Endodermal cell (in vitro differentiated cells): Measurements from ENCODE around the gene HIF1A. TPM values are rescaled to one million over a fixed set of nuclear protein-coding genes. Genes with fewer than 3 reads are reported as not detected.
A peak's percentile ranks its signal among the peaks of the same experiment; 100 is the strongest.

Source experiments
- DNase-seq: peaks from one replicate; pipeline ENCODE4 v3.0.0-alpha.2; 2017
- H3K27ac ChIP-seq: 2 replicates; pipeline ENCODE4 v1.5.1; 2013; ENCODE audit warnings: mild to moderate bottlenecking, low read depth, low read length, moderate library complexity
- H3K27me3 ChIP-seq: 2 replicates; pipeline ENCODE4 v1.6.1; 2013; ENCODE audit warnings: mild to moderate bottlenecking, low read length, moderate library complexity; ENCODE audit not compliant: insufficient read depth, control insufficient read depth, poor library complexity, severe bottlenecking
- H3K36me3 ChIP-seq: 2 replicates; pipeline ENCODE4 v1.7.0; 2013; ENCODE audit warnings: mild to moderate bottlenecking, low read length, moderate library complexity; ENCODE audit not compliant: control insufficient read depth, insufficient read depth
- H3K4me1 ChIP-seq: one replicate; pipeline ENCODE4 v1.7.0; 2013; ENCODE audit warnings: low read length; ENCODE audit not compliant: control insufficient read depth, insufficient read depth
- H3K4me3 ChIP-seq: 2 replicates; pipeline ENCODE4 v1.5.1; 2013; ENCODE audit warnings: mild to moderate bottlenecking, low read length, moderate library complexity
- H3K9ac ChIP-seq: 2 replicates; pipeline ENCODE4 v1.6.1; 2013; ENCODE audit warnings: mild to moderate bottlenecking, low read length, moderate library complexity; ENCODE audit not compliant: poor library complexity, severe bottlenecking; ENCODE audit errors: extremely low read depth
- H3K9me3 ChIP-seq: 2 replicates; pipeline ENCODE4 v1.6.1; 2013; ENCODE audit warnings: mild to moderate bottlenecking, low read length, moderate library complexity; ENCODE audit not compliant: control insufficient read depth
- H3K27ac Mint-ChIP-seq: 2 replicates; pipeline ENCODE4 v1.8.0; 2020; ENCODE audit warnings: mixed read lengths
- H3K27me3 Mint-ChIP-seq: 2 replicates; pipeline ENCODE4 v1.8.0; 2021; ENCODE audit warnings: mild to moderate bottlenecking, mixed read lengths; ENCODE audit not compliant: insufficient read depth
- H3K36me3 Mint-ChIP-seq: 2 replicates; pipeline ENCODE4 v1.8.0; 2020; ENCODE audit warnings: low read depth, mixed read lengths
- H3K4me1 Mint-ChIP-seq: 2 replicates; pipeline ENCODE4 v1.8.0; 2020; ENCODE audit warnings: mixed read lengths
- H3K4me3 Mint-ChIP-seq: 2 replicates; pipeline ENCODE4 v1.8.0; 2020; ENCODE audit warnings: mild to moderate bottlenecking, moderate library complexity, mixed read lengths
- H3K9me3 Mint-ChIP-seq: 2 replicates; pipeline ENCODE4 v1.8.0; 2020; ENCODE audit warnings: mild to moderate bottlenecking, mixed read lengths
- WGBS, 2 experiments: methylation state at CpG; one replicate each; pipeline versions ENCODE4 v1.1.5 to v1.1.7; 2013; ENCODE audit warnings: missing lambda C conversion rate in 2 of 2, mixed read lengths in 1 of 2; ENCODE audit not compliant: insufficient coverage in 1 of 2, insufficient read length in 1 of 2; 5-methylcytosine and 5-hydroxymethylcytosine counted together
- total RNA-seq, 2 donors: library from RNA; stranded (reverse); fragmentation: NEBNext Ultra II Directional in 1 of 2; extraction: Animal tissue kit (Norgen Biotek cat#: 25700) in 1 of 2; gene quantifications; 2 replicates in 1 of 2; 3 replicates in 1 of 2; pipeline ENCODE4 v1.2.1, GENCODE V29; 2021
- TF ChIP-seq, protein P1 (sequence below): fragments of 200-600 bp; sonication (generic); conservative IDR thresholded peaks from 2 replicates; pipeline ENCODE4 v1.5.0; 2021; ENCODE audit warnings: antibody characterized with exemption, mild to moderate bottlenecking

The HIF1A gene
- total RNA-seq, 2 donors from 2014 or later = 201 to 227 TPM

DNA sequence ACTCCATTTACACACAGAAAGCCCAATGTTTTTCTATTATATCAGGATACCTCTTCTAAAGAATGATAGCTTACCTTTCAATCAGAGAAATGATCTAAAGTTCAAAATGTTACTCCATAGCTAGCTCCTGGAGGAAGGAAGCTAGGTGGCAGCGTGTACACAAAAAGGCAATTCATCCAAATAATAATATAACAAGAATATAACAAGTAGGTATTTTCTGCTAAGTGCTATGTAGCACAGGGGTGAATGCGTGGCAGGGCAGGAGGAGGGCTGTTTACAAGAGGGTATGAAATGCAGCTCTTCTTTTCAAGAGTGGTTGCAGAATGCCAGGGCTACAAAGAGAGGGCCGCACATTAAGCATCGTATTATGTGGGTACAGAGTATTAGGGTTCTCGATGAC is 66.2 kb downstream of the HIF1A start:
- Histone ChIP-seq H3K27me3 (no peaks in the 10 kb centered on the region), H3K4me1 (peaks cover 11% of the 10 kb centered on the region), H3K27ac (no peak overlapping the region), H3K9ac (peak overlapping the region; percentile 6), H3K4me3 (peak overlapping the region; percentile 97), H3K9me3 (no peaks in the 10 kb centered on the region), H3K36me3 (peaks cover 1% of the 10 kb centered on the region)
- WGBS, 2 experiments = 60 to 75% methylated on average over 4 of the region's 5 CpGs
- Mint-ChIP-seq H3K9me3 (no peaks in the 10 kb centered on the region), H3K27me3 (peaks cover 2% of the 10 kb centered on the region), H3K27ac (peak overlapping the region; percentile 95), H3K36me3 (no peaks in the 10 kb centered on the region), H3K4me1 (peaks cover 43% of the 10 kb centered on the region), H3K4me3 (peak overlapping the region; percentile 98)
- TF ChIP-seq, protein P1, sequence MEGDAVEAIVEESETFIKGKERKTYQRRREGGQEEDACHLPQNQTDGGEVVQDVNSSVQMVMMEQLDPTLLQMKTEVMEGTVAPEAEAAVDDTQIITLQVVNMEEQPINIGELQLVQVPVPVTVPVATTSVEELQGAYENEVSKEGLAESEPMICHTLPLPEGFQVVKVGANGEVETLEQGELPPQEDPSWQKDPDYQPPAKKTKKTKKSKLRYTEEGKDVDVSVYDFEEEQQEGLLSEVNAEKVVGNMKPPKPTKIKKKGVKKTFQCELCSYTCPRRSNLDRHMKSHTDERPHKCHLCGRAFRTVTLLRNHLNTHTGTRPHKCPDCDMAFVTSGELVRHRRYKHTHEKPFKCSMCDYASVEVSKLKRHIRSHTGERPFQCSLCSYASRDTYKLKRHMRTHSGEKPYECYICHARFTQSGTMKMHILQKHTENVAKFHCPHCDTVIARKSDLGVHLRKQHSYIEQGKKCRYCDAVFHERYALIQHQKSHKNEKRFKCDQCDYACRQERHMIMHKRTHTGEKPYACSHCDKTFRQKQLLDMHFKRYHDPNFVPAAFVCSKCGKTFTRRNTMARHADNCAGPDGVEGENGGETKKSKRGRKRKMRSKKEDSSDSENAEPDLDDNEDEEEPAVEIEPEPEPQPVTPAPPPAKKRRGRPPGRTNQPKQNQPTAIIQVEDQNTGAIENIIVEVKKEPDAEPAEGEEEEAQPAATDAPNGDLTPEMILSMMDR = no peak
- no peak for DNase-seq

DNA sequence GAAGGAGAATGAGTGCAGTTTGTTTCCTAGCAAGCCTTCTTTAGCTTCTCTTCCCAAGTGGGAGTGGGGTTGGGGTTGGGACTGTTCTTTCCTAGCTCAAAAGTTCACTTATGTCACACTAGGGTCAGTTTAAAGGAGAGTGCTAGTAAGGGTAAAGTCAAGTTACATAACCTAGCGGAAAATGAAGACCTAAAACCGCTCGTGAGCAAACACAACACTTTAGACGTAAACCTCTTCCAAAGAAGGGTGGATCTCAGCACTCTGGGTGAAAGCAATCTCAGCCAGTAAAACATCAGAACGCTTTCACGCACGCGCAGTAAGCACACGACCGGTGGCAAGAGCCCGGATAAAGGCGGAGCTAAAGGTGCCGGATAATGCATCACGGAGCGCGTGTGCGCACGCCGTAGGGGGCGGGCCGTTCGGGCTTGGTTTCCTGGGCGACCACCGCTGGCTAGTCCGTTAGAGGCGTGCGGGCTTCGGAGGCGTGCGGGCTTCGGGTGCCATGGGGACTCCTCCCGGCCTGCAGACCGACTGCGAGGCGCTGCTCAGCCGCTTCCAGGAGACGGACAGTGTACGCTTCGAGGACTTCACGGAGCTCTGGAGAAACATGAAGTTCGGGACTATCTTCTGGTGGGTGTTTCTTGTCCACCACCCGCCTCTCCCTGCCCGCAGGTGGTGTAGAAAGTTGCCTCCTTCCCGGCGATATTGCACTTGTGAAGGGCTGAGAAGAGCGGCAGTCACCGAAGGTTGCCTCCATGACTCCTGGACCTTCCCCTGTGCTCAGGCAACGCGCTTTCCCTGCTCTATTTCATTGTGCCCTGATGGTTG is 66.9 kb downstream of the HIF1A start, which contains the start of gene SNAPC1:
SNAPC1 (plus strand) TSS at position 462 of the 828 bp plus-strand sequence; CDS start at position 503, 41 bp downstream.
- H3K4me1 Mint-ChIP-seq = peaks cover 43% of the 10 kb centered on the region
- TF ChIP-seq, protein P1 = no peak
- WGBS, 2 experiments = 0% methylated on average over 24 to 49 of the region's 49 CpGs

DNA sequence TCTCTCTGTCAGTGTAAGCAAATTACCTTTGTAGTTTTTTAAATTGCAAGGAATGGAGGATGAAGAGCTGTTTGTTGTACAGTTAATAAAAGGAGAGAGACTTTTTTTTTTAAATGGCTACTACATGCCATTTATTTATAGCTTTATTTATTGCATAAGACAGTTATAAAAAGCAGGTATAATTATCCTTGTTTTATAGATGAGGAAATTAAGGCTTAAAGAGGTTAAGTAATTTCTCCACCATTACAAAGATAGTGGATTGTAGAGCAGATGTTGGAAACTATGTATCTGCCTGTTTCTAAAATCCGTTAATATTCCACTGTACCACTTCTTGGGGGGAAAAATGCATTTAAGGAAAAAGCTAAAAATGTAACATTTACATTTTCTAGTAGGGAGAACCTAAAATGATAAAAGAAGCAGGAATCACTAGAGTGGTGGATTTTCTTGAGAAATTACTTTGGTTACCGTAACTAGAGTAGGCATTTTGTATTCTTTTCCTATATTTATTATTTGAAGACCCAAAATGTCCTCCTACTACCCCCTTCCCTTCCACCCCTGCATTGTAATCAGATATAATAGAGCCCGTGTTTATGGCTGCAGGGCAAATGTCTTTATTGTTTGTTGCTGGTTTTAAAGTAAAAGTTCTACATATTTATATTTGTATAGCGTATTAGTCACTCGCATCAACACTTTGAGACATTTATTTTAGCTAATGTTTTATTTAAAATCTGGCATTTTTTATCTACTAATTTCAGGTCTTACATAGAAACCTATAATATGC is 69.2 kb downstream of the HIF1A start:
- TF ChIP-seq, protein P1 = no peak
- peaks cover 27% of the 10 kb centered on the region for H3K36me3 ChIP-seq
- peaks cover 11% of the 10 kb centered on the region for H3K4me1 ChIP-seq
- Mint-ChIP-seq H3K4me1 (peaks cover 37% of the 10 kb centered on the region), H3K27ac (no peak overlapping the region), H3K4me3 (peak overlapping the region; percentile 98), H3K9me3 (no peaks in the 10 kb centered on the region), H3K27me3 (peaks cover 2% of the 10 kb centered on the region), H3K36me3 (peaks cover 16% of the 10 kb centered on the region)
- H3K9ac ChIP-seq = peak overlapping the region; percentile 70
- DNase-seq = no peak
- no peaks in the 10 kb centered on the region for H3K27me3 ChIP-seq
- H3K27ac ChIP-seq = no peak overlapping the region
- H3K9me3 ChIP-seq = no peaks in the 10 kb centered on the region
- 100% methylated on average over 1 of the region's 5 CpGs; no CpG with 5 or more reads in 1 of the 2 experiments for WGBS, 2 experiments
- peak overlapping the region; percentile 97 for H3K4me3 ChIP-seq

More for the DNA sequence above, 66.9 kb downstream of the HIF1A start, which contains the start of gene SNAPC1:
- H3K27ac Mint-ChIP-seq = peak within 1 kb of the TSS; percentile 95
- Histone ChIP-seq H3K4me1 (peaks cover 11% of the 10 kb centered on the region), H3K9ac (peak within 1 kb of the TSS; percentile 83), H3K27me3 (no peaks in the 10 kb centered on the region), H3K36me3 (peaks cover 6% of the 10 kb centered on the region), H3K27ac (peak within 1 kb of the TSS; percentile 48), H3K9me3 (no peaks in the 10 kb centered on the region), H3K4me3 (peak within 1 kb of the TSS; percentile 97)
- H3K9me3 Mint-ChIP-seq = no peaks in the 10 kb centered on the region
- H3K4me3 Mint-ChIP-seq = peak within 1 kb of the TSS; percentile 98
- H3K27me3 Mint-ChIP-seq = peaks cover 2% of the 10 kb centered on the region
- peak; percentile 98 for DNase-seq
- no peaks in the 10 kb centered on the region for H3K36me3 Mint-ChIP-seq
